CD4-positive, alpha-beta T cell treated with Interferon alpha-2 for 1 hour (primary cell): ENCODE data around the gene ADAP1.
A peak's percentile ranks its signal among the peaks of the same experiment; 100 is the strongest.
"Not testable (repeated sequence)": the region's sequence is repeated elsewhere in the genome, so short reads cannot be mapped to it uniquely, and the experiment has no call there.

Experiments
- DNase-seq, 2 donors: peaks; one replicate each; pipeline ENCODE4 v3.0.0-alpha.2; 2020 to 2022

Gene ADAP1, protein sequence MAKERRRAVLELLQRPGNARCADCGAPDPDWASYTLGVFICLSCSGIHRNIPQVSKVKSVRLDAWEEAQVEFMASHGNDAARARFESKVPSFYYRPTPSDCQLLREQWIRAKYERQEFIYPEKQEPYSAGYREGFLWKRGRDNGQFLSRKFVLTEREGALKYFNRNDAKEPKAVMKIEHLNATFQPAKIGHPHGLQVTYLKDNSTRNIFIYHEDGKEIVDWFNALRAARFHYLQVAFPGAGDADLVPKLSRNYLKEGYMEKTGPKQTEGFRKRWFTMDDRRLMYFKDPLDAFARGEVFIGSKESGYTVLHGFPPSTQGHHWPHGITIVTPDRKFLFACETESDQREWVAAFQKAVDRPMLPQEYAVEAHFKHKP

DNA sequence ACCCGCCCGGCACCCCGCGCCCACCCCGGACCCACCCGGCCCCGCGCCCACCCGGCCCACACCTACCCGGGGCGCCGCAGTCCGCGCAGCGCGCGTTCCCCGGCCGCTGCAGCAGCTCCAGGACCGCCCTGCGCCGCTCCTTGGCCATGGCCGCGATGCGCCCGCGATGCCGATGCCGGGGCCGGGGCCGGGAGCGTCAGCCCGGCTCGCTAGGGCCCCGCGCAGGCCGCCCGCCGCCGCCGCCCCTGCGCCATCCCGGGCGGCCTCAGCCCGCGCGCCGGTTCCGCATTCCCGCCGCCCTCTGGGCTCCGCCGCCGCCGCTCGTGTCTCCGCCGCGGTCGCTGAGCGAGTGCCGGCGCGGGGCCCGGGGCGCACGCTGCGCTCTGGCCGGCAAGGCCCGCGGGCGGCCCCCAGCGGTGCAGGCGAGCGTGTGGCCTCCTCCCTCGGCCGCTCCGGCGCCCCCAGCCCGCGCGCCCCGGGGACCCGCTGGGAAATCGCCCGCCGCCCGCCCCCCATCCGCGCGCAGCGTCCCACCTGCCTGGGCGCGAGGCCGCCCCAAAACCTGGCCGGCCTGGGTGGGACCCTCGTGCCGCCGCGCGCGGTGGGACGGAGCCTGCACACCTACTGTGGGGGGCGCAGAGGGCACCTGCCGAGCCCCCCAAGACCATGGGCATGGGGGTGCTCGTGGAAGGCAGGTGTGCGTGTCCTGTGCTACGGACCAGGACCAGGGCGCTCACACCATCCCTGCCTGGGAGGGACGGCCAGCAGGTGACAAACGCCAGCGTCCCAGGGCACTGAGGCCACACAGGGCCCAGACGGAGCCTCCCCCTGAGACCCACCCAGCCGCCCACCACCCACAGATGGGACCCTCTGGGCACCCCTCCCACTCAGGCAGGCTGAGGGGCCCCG, at the start of gene ADAP1:
TSS of gene ADAP1 (minus strand) at position 351 of the 909 bp plus-strand sequence. CDS start at position 148, 203 bp downstream.
- peak; percentile 62 to 72 for DNase-seq

DNA sequence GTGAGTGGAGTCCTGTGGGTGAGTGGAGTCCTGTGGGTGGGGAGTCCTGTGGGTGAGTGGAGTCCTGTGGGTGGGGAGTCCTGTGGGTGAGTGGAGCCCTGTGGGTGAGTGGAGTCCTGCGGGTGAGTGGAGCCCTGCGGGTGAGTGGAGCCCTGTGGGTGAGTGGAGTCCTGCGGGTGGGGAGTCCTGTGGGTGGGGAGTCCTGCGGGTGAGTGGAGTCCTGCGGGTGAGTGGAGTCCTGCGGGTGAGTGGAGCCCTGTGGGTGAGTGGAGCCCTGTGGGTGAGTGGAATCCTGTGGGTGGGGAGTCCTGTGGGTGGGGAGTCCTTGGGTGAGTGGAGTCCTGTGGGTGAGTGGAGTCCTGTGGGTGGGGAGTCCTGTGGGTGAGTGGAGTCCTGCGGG, 48.0 kb upstream of the ADAP1 start:
- not testable (repeated sequence) for DNase-seq

DNA sequence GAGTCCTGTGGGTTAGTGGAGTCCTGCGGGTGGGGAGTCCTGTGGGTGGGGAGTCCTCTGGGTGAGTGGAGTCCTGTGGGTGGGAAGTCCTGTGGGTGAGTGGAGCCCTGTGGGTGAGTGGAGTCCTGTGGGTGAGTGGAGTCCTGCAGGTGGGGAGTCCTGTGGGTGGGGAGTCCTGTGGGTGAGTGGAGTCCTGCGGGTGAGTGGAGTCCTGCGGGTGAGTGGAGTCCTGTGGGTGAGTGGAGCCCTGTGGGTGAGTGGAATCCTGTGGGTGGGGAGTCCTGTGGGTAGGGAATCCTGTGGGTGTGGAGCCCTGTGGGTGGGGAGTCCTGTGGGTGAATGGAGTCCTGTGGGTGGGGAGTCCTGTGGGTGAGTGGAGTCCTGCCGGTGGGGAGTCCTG, 47.5 kb upstream of the ADAP1 start:
- not testable (repeated sequence) for DNase-seq

DNA sequence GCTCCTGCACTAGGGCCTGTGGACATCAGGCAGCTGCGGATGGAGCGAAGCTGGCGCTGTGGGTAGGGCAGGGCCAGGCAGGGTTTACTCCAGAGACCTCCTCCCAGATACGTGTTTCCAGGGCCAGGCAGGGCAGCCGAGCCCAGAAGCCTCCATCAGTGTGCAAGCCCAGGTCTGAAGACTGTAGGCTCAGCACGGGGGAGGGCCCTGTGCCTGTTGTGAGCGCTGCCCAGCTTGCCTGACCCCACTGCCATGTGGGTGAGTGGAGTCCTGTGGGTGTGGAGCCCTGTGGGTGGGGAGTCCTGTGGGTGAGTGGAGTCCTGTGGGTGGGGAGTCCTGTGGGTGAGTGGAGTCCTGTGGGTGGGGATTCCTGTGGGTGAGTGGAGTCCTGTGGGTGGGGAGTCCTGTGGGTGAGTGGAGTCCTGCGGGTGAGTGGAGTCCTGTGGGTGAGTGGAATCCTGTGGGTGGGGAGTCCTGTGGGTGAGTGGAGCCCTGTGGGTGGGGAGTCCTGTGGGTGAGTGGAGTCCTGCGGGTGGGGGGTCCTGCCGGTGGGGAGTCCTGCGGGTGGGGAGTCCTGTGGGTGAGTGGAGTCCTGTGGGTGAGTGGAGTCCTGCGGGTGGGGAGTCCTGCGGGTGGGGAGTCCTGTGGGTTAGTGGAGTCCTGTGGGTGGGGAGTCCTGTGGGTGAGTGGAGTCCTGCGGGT, 46.7 kb upstream of the ADAP1 start:
- DNase-seq: not testable (repeated sequence)

DNA sequence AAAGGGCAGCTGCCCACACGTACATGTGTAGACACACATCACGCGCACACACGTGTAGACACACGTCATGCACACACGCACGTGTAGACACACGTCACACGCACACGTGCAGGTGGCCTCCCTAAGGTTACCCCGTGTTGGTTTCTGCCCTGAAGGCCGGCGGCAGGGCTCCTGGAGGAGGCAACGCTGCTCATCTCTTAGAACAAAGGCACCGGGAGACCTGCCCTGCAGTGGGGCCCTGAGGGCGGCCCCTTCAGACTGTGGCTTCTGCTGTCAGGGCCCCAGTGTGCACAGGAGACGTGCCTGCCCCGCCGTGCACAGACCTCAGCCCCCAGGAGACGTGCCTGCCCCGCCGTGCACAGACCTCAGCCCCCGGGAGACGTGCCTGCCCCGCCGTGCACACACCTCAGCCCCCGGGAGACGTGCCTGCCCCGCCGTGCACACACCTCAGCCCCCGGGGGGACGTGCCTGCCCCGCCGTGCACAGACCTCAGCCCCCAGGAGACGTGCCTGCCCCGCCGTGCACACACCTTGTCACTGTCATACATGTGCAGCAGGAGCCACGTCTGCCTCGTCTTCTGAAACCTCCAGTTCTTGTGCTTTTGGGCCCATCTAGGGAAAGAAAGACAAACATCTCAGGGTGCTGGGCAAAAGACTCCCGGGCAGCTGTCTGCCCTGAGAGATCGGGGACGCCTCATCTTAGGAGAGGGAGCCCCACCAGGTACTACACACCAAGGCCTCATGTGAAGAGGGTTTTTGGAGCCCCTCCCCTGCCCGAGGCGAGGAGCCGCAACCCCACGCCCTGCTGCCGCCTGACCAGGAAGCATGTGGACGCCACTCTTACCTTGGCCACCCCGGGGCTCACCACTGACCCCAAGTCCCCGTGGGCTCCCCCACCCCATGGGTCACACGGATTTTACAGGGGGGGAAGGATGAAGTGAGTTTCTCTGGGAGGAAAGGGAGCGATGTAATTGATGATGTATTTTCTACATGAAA, 45.8 kb upstream of the ADAP1 start:
- no peak for DNase-seq

DNA sequence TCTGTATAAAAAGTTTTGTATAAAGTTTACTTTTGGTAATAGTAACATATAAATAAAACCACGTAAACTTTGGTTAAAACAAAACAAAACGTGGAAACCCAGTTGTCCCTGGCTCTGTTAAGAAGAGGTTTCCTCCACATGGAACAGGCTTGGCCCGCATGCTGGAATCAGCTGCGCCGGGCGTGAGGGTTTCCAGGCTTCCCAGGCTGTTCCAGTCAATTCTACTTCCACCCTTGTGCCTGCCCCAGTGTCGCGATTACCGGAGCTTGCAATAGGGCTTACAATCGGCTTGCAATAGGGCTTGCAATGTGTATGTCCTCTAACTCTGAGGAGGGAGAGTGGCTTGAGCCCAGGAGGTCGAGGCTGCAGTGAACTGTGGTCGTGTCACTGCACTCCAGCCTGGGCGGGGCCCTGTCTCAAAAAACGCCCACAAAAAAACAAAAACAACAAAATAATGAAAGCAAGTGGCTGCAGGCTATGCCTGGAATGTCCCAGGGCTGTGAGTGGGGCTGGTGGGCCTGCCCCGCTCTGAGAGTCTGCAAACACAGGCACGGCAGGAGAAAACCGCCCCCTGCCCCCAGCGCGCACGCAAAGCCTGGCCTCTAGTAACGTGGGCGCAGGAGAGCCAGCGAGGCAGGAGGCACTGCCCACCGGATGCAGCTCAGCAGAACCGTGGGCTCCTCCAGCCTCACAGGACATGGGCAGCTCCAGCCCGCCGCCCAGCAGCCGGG, 44.8 kb upstream of the ADAP1 start:
- DNase-seq: no peak

DNA sequence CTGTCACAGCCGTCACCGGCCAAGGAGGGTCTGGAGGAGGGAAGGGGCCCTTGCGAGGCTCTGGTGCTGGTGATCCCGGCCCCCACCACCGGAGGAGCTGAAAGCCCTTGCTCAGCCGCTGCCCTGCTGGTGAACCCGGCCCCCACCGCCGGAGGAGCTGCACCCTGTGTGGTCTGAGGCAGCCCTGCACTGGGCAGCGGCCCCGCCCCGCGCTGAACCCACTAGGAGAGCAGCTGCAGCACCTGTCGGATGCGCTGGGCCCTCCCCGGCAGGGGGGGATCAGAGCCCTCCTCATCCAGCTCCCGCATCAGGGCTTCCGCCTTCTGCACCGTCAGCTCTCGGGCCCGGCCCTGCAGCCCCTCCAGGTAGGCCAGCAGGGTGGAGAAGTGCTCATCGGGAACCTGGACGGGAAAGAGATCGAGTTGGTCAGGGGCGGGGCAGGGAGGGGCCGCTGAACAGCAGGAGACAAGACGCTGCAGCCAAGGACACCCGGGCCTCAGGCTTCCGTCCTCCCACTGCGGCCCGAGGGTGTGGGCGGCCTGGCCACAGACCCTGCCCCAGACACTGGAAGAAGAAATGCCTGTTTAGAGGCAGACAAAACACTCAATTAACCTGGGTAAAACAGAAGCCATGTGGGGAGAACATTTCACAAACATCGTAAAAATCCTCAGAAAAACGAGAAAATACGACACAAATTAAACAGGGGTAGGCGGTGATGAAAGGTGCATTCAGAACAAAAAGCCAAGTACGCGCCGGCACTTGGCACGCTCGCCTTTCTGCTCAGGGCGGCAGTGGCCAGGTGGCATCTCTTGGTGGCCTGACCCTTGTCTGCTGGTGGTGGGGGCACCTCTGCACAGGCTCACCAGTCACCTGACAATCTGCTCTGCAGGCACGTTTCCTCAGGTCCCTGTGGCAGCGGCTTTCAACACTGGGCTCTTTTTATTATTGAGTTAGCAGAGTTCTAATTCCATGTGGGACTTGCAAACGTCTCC, 43.2 kb upstream of the ADAP1 start:
- no peak for DNase-seq

DNA sequence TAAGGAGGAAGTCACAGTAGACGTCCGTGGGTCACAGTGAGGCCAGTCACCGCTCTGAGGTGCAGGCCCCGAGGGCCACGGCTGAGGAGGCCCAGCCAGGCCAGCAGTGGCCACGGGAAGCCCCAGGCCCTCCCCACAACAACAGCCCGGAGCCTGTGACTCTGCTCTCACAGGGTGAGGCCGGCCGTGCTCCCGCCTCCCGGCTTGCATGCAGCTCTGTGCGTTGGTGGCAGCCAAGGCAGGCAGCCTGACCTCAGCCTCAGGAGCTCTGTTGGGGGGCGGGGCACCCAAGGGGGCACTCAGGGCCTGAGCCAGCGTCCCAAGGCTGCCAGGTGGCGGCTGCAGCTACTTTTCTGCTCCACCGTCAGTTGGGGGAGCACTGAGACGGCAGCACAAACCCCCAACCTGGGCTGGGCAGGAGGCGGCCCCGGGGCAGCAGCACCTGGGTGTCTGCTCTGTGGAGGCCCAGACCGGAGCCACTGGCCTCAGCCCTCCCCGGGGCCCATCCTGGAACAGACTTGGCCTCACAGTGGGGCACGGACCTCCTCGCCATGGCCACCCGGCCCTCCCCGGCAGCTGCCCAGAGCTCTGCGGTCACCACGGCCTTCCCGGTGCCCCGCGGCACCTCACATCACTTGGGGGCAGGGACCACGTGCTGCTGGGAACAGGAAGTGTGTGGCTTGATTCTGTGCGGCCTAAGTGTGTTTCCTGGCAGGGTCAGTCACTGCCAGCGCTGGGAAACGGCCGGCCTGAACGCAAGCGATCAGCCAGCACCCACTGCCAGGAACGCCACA, 41.8 kb upstream of the ADAP1 start:
- no peak for DNase-seq

DNA sequence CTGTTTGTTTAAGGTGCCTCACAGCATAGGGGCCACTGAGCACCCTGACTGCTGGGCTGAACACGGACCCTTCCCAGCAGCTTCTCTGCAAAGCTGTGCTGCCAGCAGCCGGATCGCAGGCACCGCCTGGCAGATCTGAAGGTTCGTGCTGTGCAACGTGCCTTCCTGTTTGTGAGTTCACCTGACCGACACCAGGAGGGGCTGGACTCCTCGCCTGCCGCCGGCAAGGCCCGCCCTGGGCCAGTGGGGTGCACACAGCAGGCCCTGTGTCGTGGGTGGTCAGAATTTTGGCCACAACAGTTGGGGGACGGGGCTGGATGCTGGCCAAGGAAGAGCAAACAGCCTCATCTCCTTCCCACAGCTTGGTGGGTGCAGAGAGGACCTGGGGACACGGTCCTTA, 41.1 kb upstream of the ADAP1 start:
- no peak for DNase-seq

DNA sequence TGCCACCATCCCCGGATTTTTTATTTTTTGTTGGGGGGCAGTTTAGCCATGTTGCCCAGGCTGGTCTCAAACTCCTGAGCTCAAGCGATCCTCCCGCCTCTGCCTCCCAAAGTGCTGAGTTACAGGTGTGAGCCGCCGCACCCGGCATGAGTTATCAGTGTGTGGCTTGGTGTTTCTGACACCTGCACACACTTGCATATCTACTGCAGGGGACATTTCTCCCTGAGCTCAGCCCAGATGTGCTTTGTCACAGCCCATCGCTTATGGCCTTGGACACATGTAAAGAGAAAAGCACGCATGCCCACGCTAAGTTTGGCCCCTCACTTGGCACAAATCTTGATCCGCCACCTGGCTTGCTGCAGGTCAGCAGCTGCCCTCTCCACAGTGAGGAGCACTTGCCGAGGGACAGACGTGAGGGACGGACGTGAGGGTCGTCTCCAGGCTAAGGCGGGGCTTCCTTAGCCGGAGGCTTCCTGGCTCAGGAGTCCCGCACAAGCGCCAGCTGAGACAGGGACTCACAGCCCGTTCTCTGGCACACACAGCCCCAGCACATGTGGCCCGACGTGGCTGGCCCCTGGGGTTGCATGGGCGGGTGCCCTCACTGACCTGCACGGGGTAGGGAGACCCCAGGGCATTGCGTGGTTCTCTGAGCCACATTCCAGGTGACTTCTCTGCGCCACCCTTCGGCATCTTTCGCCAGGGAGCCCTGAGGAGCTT, 40.3 kb upstream of the ADAP1 start:
- no peak for DNase-seq

DNA sequence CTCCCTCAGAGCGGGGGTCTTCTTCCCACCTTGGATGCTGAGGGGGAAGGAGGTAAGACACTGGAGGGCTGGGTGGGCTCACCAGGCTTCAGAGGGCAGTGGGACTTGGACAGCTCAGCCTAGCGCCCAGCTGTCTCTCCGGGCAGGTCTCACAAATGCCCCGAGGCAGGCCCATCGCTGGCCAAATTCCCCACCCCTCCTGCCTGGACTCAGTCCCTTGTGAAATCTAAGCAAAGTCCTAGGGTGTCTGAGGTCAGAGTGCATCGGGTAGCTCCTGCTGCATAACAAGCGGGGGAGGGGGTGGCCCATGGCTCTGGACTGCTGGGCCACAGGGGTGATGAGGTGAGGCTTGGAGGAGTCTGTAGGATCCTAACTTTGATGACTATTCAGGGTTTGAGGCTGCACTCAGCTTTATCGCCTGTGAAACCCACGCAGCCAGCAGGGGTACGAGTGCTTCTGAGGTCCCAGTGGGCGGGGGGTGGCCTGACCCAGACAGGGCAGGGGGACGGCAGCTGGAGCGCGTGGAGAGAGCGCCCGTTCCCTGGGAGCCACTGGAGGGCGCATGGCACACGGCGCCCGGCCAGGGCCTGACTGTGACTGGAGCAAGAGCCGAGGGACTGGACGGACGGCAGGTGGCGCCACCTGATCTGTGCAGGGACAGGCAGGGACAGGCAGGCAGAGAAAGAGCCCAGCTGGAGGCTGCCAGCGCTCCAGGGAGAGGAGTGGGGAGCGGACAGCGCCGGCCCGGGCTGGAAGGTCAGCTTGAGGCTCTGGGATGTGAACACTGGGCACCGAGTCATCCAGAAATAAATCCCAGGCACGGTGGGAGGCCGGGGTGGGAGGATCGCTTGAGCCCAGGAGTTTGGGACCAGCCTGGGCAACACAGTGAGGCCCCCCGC, 38.5 kb upstream of the ADAP1 start:
- peak; percentile 94 for DNase-seq

DNA sequence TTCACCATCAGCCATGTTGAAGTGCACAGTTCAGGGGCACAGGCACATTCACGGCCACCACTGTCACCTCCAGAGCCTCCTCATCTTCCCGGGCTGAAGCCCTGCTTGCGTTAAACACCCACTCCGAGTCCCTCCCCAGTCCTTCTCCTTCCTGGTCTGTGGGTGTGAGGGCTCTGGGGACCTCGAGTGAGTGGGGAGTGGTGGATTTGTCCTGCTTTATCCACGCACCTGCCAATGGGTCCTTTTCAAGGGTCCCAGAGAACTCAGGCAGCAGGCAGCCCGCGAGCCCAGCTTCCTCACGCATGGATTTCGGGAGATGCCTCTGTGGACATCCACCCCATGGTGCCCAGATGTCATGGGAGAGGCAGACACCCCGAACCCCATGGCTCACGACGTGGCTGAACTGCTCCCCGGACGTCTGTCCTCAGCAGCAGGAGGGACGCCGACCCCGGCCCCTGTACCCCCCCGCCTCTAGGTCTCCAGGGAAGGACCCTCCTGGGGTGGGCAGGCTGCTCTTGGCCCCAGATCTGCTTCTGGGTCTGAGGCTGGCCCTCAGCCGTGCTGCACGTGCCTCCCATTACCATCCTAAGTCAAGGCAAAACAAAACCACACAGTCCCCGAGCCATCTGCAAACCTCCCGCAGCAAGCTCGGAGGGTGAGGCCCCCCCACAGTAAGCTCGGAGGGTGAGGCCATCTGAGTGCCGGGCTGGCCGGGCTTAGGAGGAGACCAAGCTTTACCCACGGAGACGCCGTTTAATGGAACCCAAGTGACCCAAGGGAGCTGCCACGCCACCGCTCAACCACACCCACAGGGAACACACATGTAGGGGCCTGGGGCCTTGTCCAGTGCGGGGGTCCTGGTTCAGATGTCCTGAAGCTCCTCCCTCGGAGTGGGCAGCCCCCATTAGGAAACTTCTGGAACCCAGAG, 37.5 kb upstream of the ADAP1 start:
- DNase-seq: no peak

DNA sequence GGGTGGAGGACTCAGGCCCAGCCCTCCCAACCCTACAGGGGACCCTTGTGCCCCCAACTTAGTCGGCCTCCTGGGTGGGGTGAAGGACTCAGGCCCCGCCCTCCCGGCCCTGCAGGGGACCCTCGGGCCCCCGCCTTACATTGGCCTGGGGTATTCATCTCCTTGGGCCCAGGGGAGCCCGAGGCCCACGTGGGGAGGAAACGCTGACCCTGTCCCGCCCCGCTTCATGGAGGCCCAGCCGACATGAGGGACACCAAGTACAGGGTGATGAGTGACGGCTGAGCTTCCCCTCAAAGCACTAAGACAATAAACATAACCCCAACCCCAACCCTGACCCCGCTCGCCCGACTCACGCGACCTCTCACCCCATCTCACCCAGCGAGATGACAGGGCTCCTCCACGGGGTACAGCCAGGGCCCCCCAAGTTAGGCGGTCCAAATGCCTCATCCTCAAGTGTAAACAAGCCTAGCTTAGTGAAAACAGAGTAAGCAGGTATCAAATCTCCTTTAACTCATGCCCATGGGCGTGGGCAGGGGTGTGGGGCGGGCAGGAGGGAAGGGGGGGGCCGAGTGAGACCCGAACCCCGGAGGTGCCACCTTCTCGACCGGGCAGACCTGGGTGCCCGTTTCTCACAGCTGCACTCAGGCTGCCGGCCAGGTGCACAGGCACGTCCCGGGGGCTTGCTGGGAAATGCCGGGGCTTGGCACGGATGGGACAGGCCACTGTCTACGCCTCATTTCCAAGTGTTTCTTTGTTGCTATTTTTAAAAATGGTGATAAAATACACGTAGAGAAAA, 36.7 kb upstream of the ADAP1 start:
- no peak for DNase-seq

DNA sequence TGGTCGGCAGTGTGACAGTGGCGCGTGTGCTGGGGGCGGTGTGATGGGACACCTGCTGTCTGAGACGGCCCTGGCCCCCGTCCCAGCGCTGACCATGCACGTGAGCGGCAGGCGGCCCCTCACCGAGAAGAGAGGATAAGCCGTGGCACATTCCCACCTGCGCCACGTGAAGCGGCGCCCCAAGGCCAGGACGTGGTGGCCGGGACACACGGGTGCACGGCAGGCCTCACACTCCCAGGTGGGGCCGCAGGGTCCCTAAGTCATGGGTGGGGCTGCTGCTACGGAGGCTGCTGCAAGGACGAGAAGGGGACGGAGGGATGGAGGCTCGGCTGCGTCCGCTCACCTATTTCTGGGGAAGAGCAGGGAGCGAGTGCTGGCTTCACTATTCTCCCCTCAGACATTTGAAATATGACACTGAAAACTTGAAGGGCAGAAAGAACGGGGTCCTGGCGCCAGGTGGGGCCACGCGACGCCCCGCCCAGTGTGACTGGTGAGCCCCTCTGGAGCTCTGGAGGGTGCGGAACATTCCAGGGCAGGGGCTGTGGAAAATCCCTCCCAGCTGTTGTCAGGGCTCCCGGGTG, 36.0 kb upstream of the ADAP1 start:
- no peak for DNase-seq

DNA sequence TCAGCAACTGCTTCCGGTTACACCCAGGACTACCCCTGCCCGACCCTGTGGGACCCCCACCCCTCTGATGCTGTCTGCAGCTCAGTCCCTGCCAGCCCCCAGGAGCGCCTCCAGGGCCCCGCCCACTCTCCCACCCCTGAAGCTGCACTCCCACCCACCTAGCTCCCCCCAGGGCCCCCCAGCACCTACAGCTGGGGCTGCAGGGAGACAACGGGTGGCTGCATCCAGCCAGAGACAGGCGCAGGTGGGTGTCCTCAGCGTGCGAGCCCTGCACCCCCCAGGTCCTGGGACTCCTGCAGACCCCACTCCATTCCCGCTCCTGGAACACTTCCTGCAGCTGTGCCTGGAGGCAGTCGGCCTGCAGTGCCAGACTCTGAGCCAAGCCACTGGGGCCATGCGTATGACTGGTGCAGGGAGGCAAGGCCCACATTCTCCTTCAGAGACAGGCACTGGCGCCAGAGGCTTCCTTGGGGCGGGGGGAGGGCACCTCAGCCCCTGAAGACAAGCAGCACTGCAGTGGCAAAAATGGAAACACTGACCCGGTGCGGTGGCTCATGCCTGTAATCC, 34.6 kb upstream of the ADAP1 start:
- no peak for DNase-seq
